ENCODE results near the gene NLRC5.

DNA sequence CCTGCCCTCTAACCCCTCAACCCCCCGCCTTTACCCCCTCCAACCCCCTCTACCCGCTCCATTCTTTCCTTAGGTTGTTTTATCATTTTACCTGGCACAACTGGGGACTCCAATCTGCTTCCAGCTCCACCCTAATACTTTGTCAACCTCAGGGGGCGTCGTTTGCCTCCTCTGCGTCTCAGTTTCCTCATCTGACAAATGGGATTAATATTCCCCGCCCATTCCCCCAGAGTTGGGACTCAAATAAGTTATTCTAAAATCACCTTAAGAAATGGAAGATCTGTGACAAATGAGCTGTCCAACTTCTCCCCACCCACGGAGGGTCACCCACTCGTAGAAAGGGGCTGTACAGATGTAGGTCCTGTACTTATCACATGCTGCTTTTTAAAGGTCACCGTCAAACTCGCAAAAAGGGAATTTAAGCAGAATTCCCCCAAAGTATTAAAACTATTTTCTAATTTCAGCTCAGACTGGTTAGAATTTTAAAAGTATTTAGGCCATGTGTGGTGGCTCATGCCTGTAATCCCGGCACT is 62.4 kb downstream of the NLRC5 start:
- no peak for TF ChIP-seq POLR2AphosphoS5 (IDR thresholded peaks at IDR 0.05)
- no peak for TF ChIP-seq POLR2A (IDR thresholded peaks at IDR 0.05)
- no peak for TF ChIP-seq CTCF (IDR thresholded peaks at IDR 0.05)
